HEK293 (cell line): ENCODE data around the gene JMJD4.

Experiments
- CTCF ChIA-PET: fragments of 350-600 bp; formaldehyde crosslinking; extraction: SDS; loops from one replicate; lab custom pipeline; 2021; ENCODE audit warnings: antibody characterized with exemption; lab: Yijun Ruan, JAX
- POLR2A ChIA-PET: fragments of 300-600 bp; formaldehyde crosslinking; extraction: SDS; loops from one replicate; lab custom pipeline; 2020; ENCODE audit warnings: antibody characterized with exemption, inconsistent platforms; lab: Yijun Ruan, JAX
- H3K27ac ChIP-seq: fragments of 200-500 bp; sonication (Bioruptor generic); 2 replicates; pipeline ENCODE4 v1.5.1; 2014; ENCODE audit warnings: low read depth, low read length, control low read depth, inconsistent platforms; ENCODE audit errors: extremely low read depth
- H3K36me3 ChIP-seq, 2 experiments: fragments of 200-500 bp in 1 of 2; sonication (Bioruptor generic) in 1 of 2; 1 replicate in 1 of 2; 2 replicates in 1 of 2; pipeline ENCODE4 v1.5.1; 2014 to 2017; ENCODE audit warnings: inconsistent platforms in 2 of 2, low read length in 2 of 2; ENCODE audit not compliant: control insufficient read depth in 2 of 2, insufficient read depth in 1 of 2
- H3K4me1 ChIP-seq: fragments of 200-500 bp; sonication (Bioruptor generic); 2 replicates; pipeline ENCODE4 v1.5.1; 2014; ENCODE audit warnings: mild to moderate bottlenecking, low read length, inconsistent platforms; ENCODE audit not compliant: control insufficient read depth, insufficient read depth
- H3K4me3 ChIP-seq: 2 replicates; pipeline ENCODE4 v1.5.1; 2011; ENCODE audit warnings: low read depth, mild to moderate bottlenecking, control low read depth, low read length, moderate library complexity
- H3K9me3 ChIP-seq: fragments of 200-500 bp; sonication (Bioruptor generic); 2 replicates; pipeline ENCODE4 v1.5.1; 2014; ENCODE audit warnings: low read depth, low read length, inconsistent platforms; ENCODE audit not compliant: control insufficient read depth, insufficient read depth
- KLF16 ChIP-seq: fragments of 450-650 bp; formaldehyde crosslinking; IDR thresholded peaks from 2 replicates; pipeline ENCODE4 v1.5.1; 2017; ENCODE audit warnings: missing biosample characterization, missing genetic modification characterization
- REST ChIP-seq: fragments of 450-650 bp; formaldehyde crosslinking; IDR thresholded peaks from 2 replicates; pipeline ENCODE4 v1.5.1; 2016; ENCODE audit warnings: missing biosample characterization, missing genetic modification characterization
- SALL2 ChIP-seq: fragments of 450-650 bp; formaldehyde crosslinking; IDR thresholded peaks from 2 replicates; pipeline ENCODE4 v1.5.0; 2017; ENCODE audit warnings: missing biosample characterization, mild to moderate bottlenecking, missing genetic modification characterization, borderline replicate concordance
- SP7 ChIP-seq: fragments of 450-650 bp; formaldehyde crosslinking; IDR thresholded peaks from 2 replicates; pipeline ENCODE4 v1.5.1; 2016; ENCODE audit warnings: missing biosample characterization, missing genetic modification characterization
- TRIM28 ChIP-seq: IDR thresholded peaks from 2 replicates; pipeline ENCODE4 v1.6.1; 2011; ENCODE audit warnings: low read length, control low read depth, borderline replicate concordance
- ZBTB20 ChIP-seq: fragments of 450-650 bp; formaldehyde crosslinking; IDR thresholded peaks from 2 replicates; pipeline ENCODE4 v1.5.1; 2016; ENCODE audit warnings: missing biosample characterization, missing genetic modification characterization
- ZBTB26 ChIP-seq: fragments of 450-650 bp; formaldehyde crosslinking; optimal IDR thresholded peaks from 2 replicates; pipeline ENCODE3; 2016; ENCODE audit warnings: missing biosample characterization, mild to moderate bottlenecking, missing genetic modification characterization
- ZEB2 ChIP-seq: fragments of 450-650 bp; formaldehyde crosslinking; IDR thresholded peaks from 2 replicates; pipeline ENCODE4 v1.5.1; 2016; ENCODE audit warnings: missing biosample characterization, missing genetic modification characterization
- ZFP37 ChIP-seq: fragments of 450-650 bp; formaldehyde crosslinking; IDR thresholded peaks from 2 replicates; pipeline ENCODE4 v1.5.1; 2016; ENCODE audit warnings: missing biosample characterization, missing genetic modification characterization
- ZNF132 ChIP-seq: fragments of 450-650 bp; formaldehyde crosslinking; IDR thresholded peaks from 2 replicates; pipeline ENCODE4 v1.5.1; 2017; ENCODE audit warnings: missing biosample characterization, missing genetic modification characterization, borderline replicate concordance
- ZNF133 ChIP-seq: fragments of 450-650 bp; formaldehyde crosslinking; IDR thresholded peaks from 2 replicates; pipeline ENCODE4 v1.5.1; 2016; ENCODE audit warnings: missing biosample characterization, missing genetic modification characterization
- ZNF169 ChIP-seq: fragments of 450-650 bp; formaldehyde crosslinking; IDR thresholded peaks from 2 replicates; pipeline ENCODE4 v1.5.1; 2016; ENCODE audit warnings: missing biosample characterization, missing genetic modification characterization
- ZNF211 ChIP-seq: fragments of 450-650 bp; formaldehyde crosslinking; IDR thresholded peaks from 2 replicates; pipeline ENCODE4 v1.5.1; 2016; ENCODE audit warnings: low read depth, missing biosample characterization, missing genetic modification characterization
- ZNF24 ChIP-seq: fragments of 450-650 bp; formaldehyde crosslinking; IDR thresholded peaks from 2 replicates; pipeline ENCODE4 v1.5.1; 2016; ENCODE audit warnings: missing biosample characterization, missing genetic modification characterization
- ZNF248 ChIP-seq: fragments of 450-650 bp; formaldehyde crosslinking; IDR thresholded peaks from 2 replicates; pipeline ENCODE4 v1.5.1; 2017; ENCODE audit warnings: missing biosample characterization, missing genetic modification characterization
- ZNF350 ChIP-seq: fragments of 450-650 bp; formaldehyde crosslinking; IDR thresholded peaks from 2 replicates; pipeline ENCODE4 v1.5.0; 2017; ENCODE audit warnings: missing biosample characterization, mild to moderate bottlenecking, missing genetic modification characterization
- ZNF621 ChIP-seq: fragments of 450-650 bp; formaldehyde crosslinking; IDR thresholded peaks from 2 replicates; pipeline ENCODE4 v1.5.1; 2017; ENCODE audit warnings: missing biosample characterization, missing genetic modification characterization
- ZNF792 ChIP-seq: fragments of 450-650 bp; formaldehyde crosslinking; IDR thresholded peaks from 2 replicates; pipeline ENCODE4 v1.5.1; 2016; ENCODE audit warnings: missing biosample characterization, missing genetic modification characterization
- TF ChIP-seq, protein P1 (sequence below): fragments of 450-650 bp; formaldehyde crosslinking; conservative IDR thresholded peaks from 2 replicates; pipeline ENCODE4 v1.5.1; 2016; ENCODE audit warnings: low read depth, missing biosample characterization, missing genetic modification characterization

The JMJD4 gene

DNA sequence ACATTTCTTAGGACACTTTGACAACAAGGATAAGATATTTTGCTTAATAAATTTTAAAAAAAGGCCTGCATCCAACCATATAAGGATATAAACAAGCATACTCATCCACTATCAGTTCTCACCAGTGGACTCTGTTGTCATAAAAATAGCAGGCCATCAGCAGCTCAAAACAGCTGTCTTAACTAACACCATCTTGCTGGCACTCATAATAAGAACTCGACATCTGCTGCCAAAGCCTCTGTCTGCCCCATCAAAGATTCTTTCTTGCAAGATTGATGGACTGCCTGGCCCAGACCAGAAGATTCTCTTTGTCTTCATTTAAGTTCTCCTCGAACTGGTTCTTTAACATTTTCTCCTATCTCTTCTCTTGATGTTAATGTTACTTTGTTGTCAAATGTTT is 10.1 kb downstream of the JMJD4 start:
- no peak for TF ChIP-seq ZNF792 (tag by site-specific recombination)
- no peak for TF ChIP-seq ZNF248 (tag by site-specific recombination)
- TF ChIP-seq ZBTB20: no peak
- TF ChIP-seq ZBTB26 (tag by site-specific recombination): no peak
- TF ChIP-seq REST: no peak
- no peak for TF ChIP-seq ZNF621 (tag by site-specific recombination)
- TF ChIP-seq ZFP37 (tag by site-specific recombination): no peak
- no peak for TF ChIP-seq SP7 (tag by site-specific recombination)
- TF ChIP-seq, protein P1, sequence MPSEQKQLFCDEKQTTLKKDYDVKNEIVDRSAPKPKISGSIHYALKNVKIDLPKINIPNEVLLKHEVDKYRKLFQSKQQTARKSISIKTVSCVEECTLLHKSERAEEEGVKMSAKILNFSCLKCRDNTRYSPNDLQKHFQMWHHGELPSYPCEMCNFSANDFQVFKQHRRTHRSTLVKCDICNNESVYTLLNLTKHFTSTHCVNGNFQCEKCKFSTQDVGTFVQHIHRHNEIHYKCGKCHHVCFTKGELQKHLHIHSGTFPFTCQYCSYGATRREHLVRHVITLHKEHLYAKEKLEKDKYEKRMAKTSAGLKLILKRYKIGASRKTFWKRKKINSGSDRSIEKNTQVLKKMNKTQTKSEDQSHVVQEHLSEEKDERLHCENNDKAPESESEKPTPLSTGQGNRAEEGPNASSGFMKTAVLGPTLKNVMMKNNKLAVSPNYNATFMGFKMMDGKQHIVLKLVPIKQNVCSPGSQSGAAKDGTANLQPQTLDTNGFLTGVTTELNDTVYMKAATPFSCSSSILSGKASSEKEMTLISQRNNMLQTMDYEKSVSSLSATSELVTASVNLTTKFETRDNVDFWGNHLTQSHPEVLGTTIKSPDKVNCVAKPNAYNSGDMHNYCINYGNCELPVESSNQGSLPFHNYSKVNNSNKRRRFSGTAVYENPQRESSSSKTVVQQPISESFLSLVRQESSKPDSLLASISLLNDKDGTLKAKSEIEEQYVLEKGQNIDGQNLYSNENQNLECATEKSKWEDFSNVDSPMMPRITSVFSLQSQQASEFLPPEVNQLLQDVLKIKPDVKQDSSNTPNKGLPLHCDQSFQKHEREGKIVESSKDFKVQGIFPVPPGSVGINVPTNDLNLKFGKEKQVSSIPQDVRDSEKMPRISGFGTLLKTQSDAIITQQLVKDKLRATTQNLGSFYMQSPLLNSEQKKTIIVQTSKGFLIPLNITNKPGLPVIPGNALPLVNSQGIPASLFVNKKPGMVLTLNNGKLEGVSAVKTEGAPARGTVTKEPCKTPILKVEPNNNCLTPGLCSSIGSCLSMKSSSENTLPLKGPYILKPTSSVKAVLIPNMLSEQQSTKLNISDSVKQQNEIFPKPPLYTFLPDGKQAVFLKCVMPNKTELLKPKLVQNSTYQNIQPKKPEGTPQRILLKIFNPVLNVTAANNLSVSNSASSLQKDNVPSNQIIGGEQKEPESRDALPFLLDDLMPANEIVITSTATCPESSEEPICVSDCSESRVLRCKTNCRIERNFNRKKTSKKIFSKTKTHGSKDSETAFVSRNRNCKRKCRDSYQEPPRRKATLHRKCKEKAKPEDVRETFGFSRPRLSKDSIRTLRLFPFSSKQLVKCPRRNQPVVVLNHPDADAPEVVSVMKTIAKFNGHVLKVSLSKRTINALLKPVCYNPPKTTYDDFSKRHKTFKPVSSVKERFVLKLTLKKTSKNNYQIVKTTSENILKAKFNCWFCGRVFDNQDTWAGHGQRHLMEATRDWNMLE (tag by site-specific recombination): no peak
- no peak for TF ChIP-seq ZNF132 (tag by site-specific recombination)
- no peak for TF ChIP-seq ZNF350
- TF ChIP-seq ZEB2 (tag by site-specific recombination): no peak
- TF ChIP-seq KLF16: no peak
- Histone ChIP-seq H3K27ac (no peak overlapping the region), H3K4me3 (no peak overlapping the region), H3K36me3 (no peaks in the 10 kb centered on the region), H3K4me1 (peaks cover 13% of the 10 kb centered on the region), H3K9me3 (peaks cover 4% of the 10 kb centered on the region; the same call in 1 of the 2 replicates)
- ChIA-PET CTCF (no interaction called here), POLR2A (no interaction called here)

- Histone ChIP-seq H3K36me3 (no peaks in the 10 kb centered on the region), H3K4me3 (no peak overlapping the region), H3K4me1 (peaks cover 3% of the 10 kb centered on the region; the same call in 1 of the 2 replicates), H3K27ac (no peak overlapping the region), H3K9me3 (peaks cover 4% of the 10 kb centered on the region; the same call in 1 of the 2 replicates)
- POLR2A ChIA-PET: interaction anchor here (1.3 kb wide), 1 partner anchor 12 kb away, joined by 7 read pairs; the partner anchor contains the start of genes JMJD4 and SNAP47
- TF ChIP-seq TRIM28 (0 out of 2 replicates have a peak, but pooled peaks have one; percentile 40), SALL2 (tag by site-specific recombination) (no peak), ZNF169 (tag by site-specific recombination) (no peak), ZNF211 (tag by site-specific recombination) (0 out of 2 replicates have a peak, but pooled peaks have one; percentile 10), ZNF24 (tag by site-specific recombination) (no peak), ZNF133 (tag by site-specific recombination) (no peak)
- CTCF ChIA-PET: interaction anchor here (1.0 kb wide), 1 partner anchor 230 kb away, joined by 3 read pairs; no protein-coding TSS in a partner anchor
Observed at GRCh38 chr1:227723474-227723873, 11.6 kb downstream of the JMJD4 start.
